ENCODE measurements around the gene PIGN.

GRCh38 chr18:62157843-62158242, 29.0 kb downstream of the PIGN start:
- TF ChIP-seq CTCF (IDR thresholded peaks at IDR 0.05) (no peak), POLR2A (IDR thresholded peaks at IDR 0.05) (no peak)

All from esophagus squamous epithelium (tissue), 4 donors.